Heart left ventricle (tissue), 13 donors: ENCODE data around the gene MAMDC2.
"Not testable (repeated sequence)": the region's sequence is repeated elsewhere in the genome, so short reads cannot be mapped to it uniquely, and the experiment has no call there.

ENCODE experiments used
- CTCF ChIP-seq, 12 donors: fragments of 200-600 bp; sonication (generic) in 4 of 12; IDR thresholded peaks; one replicate each; pipeline versions ENCODE4 v1.5.0 to v1.8.0; 2018 to 2022; ENCODE audit warnings: antibody characterized with exemption in 12 of 12, mild to moderate bottlenecking in 5 of 12
- POLR2A ChIP-seq, 2 donors: fragments of 450-650 bp; IDR thresholded peaks; one replicate each; pipeline ENCODE4 v1.6.1; 2017; ENCODE audit warnings: antibody characterized with exemption in 2 of 2, mild to moderate bottlenecking in 2 of 2, moderate library complexity in 2 of 2
- donor health status: ischemic (EF 13 %, LVEDD 7.1; RV severe dilation, severe dysfunction).
- donor health status: DM: no; HTN: yes; CAD: no.
- donor health status: DM: no; HTN: no; CAD: no.
- donor health status: ischemic (EF 25% LVEDD 6.9; RV normal size, moderate dysfunction).
- donor health status: ischemic (EF 25% LVEDD 5.7; RV mildly dilated, moderate dysfunction).
- donor health status: ischemic (EF 35%, LVEDD 5.7; RV mildly dilated, moderate dysfunction).
- donor health status: nonischemic (EF 11% LVEDD 7.7; RV severe dilation, severe dysfunction).
- donor health status: DM: yes; HTN: yes; CAD: no.
- donor health status: PGD.
- donor health status: ischemic (EF 29% LVEDD 5.4; RV normal size, mild dysfunction).
- donor health status: nonischemic (EF 23%, LVEDD 6.1; RV moderate dilation, normal function).

GRCh38 chr9:70204743-70205142, 161.1 kb downstream of the MAMDC2 start:
- TF ChIP-seq CTCF, POLR2A (IDR thresholded peaks at IDR 0.05): not testable (repeated sequence)
